Panc1 (cell line): Measurements from ENCODE around the gene C10orf143. TPM values are rescaled to one million over a fixed set of nuclear protein-coding genes. Genes with fewer than 3 reads are reported as not detected.

Source experiments
- ATAC-seq: fragments of 200-7000 bp; cut with Tn5 transposase; 2 replicates; pipeline ENCODE4 v1.9.1; 2020; ENCODE audit warnings: mild to moderate bottlenecking, moderate library complexity
- BruUV-seq: library from RNA; stranded (reverse); fragments of 400-500 nt; replicated peaks from 2 replicates; lab custom pipeline; 2021; lab: Mats Ljungman, UMichigan
- CTCF ChIA-PET: fragments of 300-600 bp; sonication (Branson Sonifier 250); formaldehyde crosslinking; loops from one replicate; lab custom pipeline; 2022; ENCODE audit warnings: antibody characterized with exemption; lab: Charles Lee
- POLR2A ChIA-PET: fragments of 300-600 bp; sonication (Branson Sonifier 250); formaldehyde crosslinking; loops from one replicate; lab custom pipeline; 2022; ENCODE audit warnings: antibody characterized with exemption; lab: Charles Lee
- DNase-seq: peaks from one replicate; pipeline ENCODE4 v3.0.0-alpha.2; 2010; ENCODE audit warnings: low read depth, low spot score
- H3K27ac ChIP-seq: 2 replicates; pipeline ENCODE4 v1.5.1; 2011; ENCODE audit warnings: mild to moderate bottlenecking, low read length, inconsistent platforms
- H3K27me3 ChIP-seq: fragments of 200-500 bp; sonication (Bioruptor generic); 2 replicates; pipeline ENCODE4 v1.6.0; 2014; ENCODE audit warnings: low read length, inconsistent platforms; ENCODE audit not compliant: control insufficient read depth, insufficient read depth
- H3K36me3 ChIP-seq: fragments of 200-500 bp; sonication (Bioruptor generic); 2 replicates; pipeline ENCODE4 v1.5.1; 2014; ENCODE audit warnings: inconsistent platforms, mild to moderate bottlenecking, low read length, moderate library complexity; ENCODE audit not compliant: control insufficient read depth, insufficient read depth
- H3K4me1 ChIP-seq: 2 replicates; pipeline ENCODE4 v1.5.1; 2011; ENCODE audit warnings: inconsistent platforms, mild to moderate bottlenecking, low read length, moderate library complexity; ENCODE audit not compliant: control insufficient read depth, insufficient read depth
- H3K4me3 ChIP-seq, 2 experiments: 2 replicates each; pipeline ENCODE4 v1.5.1; 2011 to 2012; ENCODE audit warnings: low read depth in 2 of 2, low read length in 2 of 2, mild to moderate bottlenecking in 2 of 2, inconsistent platforms in 1 of 2, moderate library complexity in 1 of 2
- H3K9me3 ChIP-seq: fragments of 200-500 bp; sonication (Bioruptor generic); 2 replicates; pipeline ENCODE4 v1.5.1; 2014; ENCODE audit warnings: low read depth, mild to moderate bottlenecking, inconsistent platforms, low read length, moderate library complexity; ENCODE audit not compliant: control insufficient read depth, insufficient read depth
- POLR2AphosphoS5 ChIP-seq: IDR thresholded peaks from 2 replicates; pipeline ENCODE4 v1.6.1; 2012; ENCODE audit warnings: mild to moderate bottlenecking, low read depth, low read length, moderate library complexity
- SIN3A ChIP-seq: IDR thresholded peaks from 2 replicates; pipeline ENCODE4 v1.6.1; 2012; ENCODE audit warnings: low read depth, mild to moderate bottlenecking, low read length, moderate library complexity, borderline replicate concordance; ENCODE audit not compliant: insufficient read depth
- TCF7L2 ChIP-seq: IDR thresholded peaks from 2 replicates; pipeline ENCODE4 v1.6.1; 2011; ENCODE audit warnings: mild to moderate bottlenecking, low read depth, low read length, inconsistent platforms
- in situ Hi-C: cut with HindIII; loops from 2 replicates; pipeline ENCODE4 v1.10.0; 2016; ENCODE audit warnings: low sequenced_read_pairs, low pct_unique_long_range_greater_than_20kb
- intact Hi-C: fragments of 100-400 bp; cut with micrococcal nuclease; formaldehyde crosslinking; loops from one replicate; pipeline ENCODE4 v1.10.0; 2022; ENCODE audit not compliant: unreplicated experiment
- total RNA-seq: library from RNA; stranded (reverse); gene quantifications from one replicate; pipeline ENCODE4 v1.2.1, GENCODE V29; 2021; ENCODE audit not compliant: unreplicated experiment
- TF ChIP-seq, protein P1 (sequence below): fragments of 450-650 bp; IDR thresholded peaks from 2 replicates; pipeline ENCODE4 v1.5.1; 2017; ENCODE audit warnings: mild to moderate bottlenecking
- TF ChIP-seq, protein P2 (sequence below), 2 experiments: IDR thresholded peaks; 2 replicates each; pipeline ENCODE4 v1.6.1; 2011 to 2012; ENCODE audit warnings: low read depth in 2 of 2, control low read depth in 1 of 2, low read length in 1 of 2, mild to moderate bottlenecking in 1 of 2, moderate library complexity in 1 of 2; ENCODE audit not compliant: insufficient read depth in 1 of 2

Gene C10orf143
- total RNA-seq, 1 experiment from 2014 or later: 1.0 TPM

DNA sequence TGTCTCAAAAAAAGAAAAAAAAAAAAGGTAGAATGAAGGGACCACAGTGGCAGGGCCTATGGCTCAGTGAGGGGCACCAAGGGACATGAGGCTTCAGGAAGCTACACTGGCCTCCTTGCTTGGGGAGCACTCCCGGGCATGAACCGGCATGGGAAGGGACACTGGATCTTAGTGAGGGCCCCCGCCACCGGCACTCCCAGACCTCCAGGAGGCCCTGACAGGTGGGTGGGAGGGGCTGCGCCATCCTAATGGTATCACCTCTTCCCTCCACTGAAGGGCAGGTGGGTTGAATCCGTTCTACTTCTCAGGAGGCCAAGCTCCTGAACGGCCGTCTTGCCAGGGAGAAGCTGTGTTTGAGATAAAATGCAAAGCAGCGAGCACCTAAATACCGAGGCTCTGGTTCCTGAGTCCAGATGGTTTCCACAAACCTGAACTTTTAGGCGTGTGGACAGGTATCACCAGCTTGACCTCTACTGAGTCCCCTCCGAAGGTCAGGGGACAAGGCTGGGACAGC is 69.8 kb downstream of the C10orf143 start:
- TF ChIP-seq, protein P1, sequence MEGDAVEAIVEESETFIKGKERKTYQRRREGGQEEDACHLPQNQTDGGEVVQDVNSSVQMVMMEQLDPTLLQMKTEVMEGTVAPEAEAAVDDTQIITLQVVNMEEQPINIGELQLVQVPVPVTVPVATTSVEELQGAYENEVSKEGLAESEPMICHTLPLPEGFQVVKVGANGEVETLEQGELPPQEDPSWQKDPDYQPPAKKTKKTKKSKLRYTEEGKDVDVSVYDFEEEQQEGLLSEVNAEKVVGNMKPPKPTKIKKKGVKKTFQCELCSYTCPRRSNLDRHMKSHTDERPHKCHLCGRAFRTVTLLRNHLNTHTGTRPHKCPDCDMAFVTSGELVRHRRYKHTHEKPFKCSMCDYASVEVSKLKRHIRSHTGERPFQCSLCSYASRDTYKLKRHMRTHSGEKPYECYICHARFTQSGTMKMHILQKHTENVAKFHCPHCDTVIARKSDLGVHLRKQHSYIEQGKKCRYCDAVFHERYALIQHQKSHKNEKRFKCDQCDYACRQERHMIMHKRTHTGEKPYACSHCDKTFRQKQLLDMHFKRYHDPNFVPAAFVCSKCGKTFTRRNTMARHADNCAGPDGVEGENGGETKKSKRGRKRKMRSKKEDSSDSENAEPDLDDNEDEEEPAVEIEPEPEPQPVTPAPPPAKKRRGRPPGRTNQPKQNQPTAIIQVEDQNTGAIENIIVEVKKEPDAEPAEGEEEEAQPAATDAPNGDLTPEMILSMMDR: no peak
- TF ChIP-seq SIN3A (no peak), POLR2AphosphoS5 (no peak), TCF7L2 (no peak)
- TF ChIP-seq, protein P2, sequence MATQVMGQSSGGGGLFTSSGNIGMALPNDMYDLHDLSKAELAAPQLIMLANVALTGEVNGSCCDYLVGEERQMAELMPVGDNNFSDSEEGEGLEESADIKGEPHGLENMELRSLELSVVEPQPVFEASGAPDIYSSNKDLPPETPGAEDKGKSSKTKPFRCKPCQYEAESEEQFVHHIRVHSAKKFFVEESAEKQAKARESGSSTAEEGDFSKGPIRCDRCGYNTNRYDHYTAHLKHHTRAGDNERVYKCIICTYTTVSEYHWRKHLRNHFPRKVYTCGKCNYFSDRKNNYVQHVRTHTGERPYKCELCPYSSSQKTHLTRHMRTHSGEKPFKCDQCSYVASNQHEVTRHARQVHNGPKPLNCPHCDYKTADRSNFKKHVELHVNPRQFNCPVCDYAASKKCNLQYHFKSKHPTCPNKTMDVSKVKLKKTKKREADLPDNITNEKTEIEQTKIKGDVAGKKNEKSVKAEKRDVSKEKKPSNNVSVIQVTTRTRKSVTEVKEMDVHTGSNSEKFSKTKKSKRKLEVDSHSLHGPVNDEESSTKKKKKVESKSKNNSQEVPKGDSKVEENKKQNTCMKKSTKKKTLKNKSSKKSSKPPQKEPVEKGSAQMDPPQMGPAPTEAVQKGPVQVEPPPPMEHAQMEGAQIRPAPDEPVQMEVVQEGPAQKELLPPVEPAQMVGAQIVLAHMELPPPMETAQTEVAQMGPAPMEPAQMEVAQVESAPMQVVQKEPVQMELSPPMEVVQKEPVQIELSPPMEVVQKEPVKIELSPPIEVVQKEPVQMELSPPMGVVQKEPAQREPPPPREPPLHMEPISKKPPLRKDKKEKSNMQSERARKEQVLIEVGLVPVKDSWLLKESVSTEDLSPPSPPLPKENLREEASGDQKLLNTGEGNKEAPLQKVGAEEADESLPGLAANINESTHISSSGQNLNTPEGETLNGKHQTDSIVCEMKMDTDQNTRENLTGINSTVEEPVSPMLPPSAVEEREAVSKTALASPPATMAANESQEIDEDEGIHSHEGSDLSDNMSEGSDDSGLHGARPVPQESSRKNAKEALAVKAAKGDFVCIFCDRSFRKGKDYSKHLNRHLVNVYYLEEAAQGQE (IDR thresholded peaks at IDR 0.05; ENCODE audit: insufficient read depth in 1 of 2, low read depth in 2 of 2, low read length in 1 of 2): no peak
- ATAC-seq (no peak), DNase-seq (no peak)
- intact Hi-C loops (no loop called here), in situ Hi-C loops (no loop called here)
- no peaks in the 10 kb centered on the region for H3K9me3 ChIP-seq
- H3K27ac ChIP-seq: no peak overlapping the region
- H3K27me3 ChIP-seq: peaks cover 11% of the 10 kb centered on the region; the same call in 1 of the 2 replicates
- ChIA-PET CTCF (interaction anchor here (1.3 kb wide), 1 partner anchor 69 kb away, joined by 3 read pairs; no protein-coding TSS in a partner anchor), POLR2A (interaction anchor here (0.6 to 0.7 kb wide), 2 partner anchors 9 to 274 kb away, joined by 3 to 6 read pairs; no protein-coding TSS in a partner anchor)
- H3K4me3 ChIP-seq: no peak overlapping the region
- no TSS peak for BruUV-seq
- no peaks in the 10 kb centered on the region for H3K4me1 ChIP-seq
- H3K36me3 ChIP-seq: no peaks in the 10 kb centered on the region

DNA sequence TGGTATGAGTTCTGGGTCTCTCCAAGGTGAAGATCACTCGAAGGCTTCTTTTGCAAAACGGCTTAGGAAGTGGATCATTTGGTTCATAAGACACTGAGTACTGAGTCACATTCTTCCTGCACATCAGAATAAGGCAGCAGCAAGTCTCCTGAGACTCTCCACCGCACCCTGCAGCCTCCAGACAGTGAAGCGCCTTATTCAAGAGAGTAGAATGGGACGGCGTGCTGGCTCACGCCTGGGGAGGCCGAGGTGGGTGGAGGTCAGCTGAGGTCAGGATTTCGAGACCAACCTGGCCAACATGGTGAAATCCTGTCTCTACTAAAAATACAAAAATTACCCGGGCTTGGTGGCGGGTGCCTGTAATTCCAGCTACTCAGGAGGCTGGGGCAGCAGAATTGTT is 70.3 kb downstream of the C10orf143 start:
- DNase-seq: no peak
- ChIA-PET POLR2A (interaction anchor here (0.7 kb wide), 1 partner anchor 274 kb away, joined by 6 read pairs; no protein-coding TSS in a partner anchor), CTCF (no interaction called here)
- TF ChIP-seq POLR2AphosphoS5: no peak
- TF ChIP-seq SIN3A: no peak
- TF ChIP-seq, protein P1: no peak
- TF ChIP-seq, protein P2 (IDR thresholded peaks at IDR 0.05; ENCODE audit: insufficient read depth in 1 of 2, low read depth in 2 of 2, low read length in 1 of 2): no peak
- TF ChIP-seq TCF7L2: no peak
- no peak overlapping the region for H3K27ac ChIP-seq
- H3K9me3 ChIP-seq: no peaks in the 10 kb centered on the region
- no peak overlapping the region for H3K4me3 ChIP-seq
- intact Hi-C loops: no loop called here
- H3K27me3 ChIP-seq: peaks cover 11% of the 10 kb centered on the region; the same call in 1 of the 2 replicates
- ATAC-seq: no peak
- H3K4me1 ChIP-seq: no peaks in the 10 kb centered on the region
- H3K36me3 ChIP-seq: no peaks in the 10 kb centered on the region
- in situ Hi-C loops: no loop called here
- BruUV-seq: no TSS peak
